Endodermal cell (in vitro differentiated cells): Measurements from ENCODE around the gene ITGAD. TPM values are rescaled to one million over a fixed set of nuclear protein-coding genes. Genes with fewer than 3 reads are reported as not detected.

ENCODE experiments used
- DNase-seq: peaks from one replicate; pipeline ENCODE4 v3.0.0-alpha.2; 2017
- H3K27ac ChIP-seq: 2 replicates; pipeline ENCODE4 v1.5.1; 2013; ENCODE audit warnings: mild to moderate bottlenecking, low read depth, low read length, moderate library complexity
- H3K27me3 ChIP-seq: 2 replicates; pipeline ENCODE4 v1.6.1; 2013; ENCODE audit warnings: mild to moderate bottlenecking, low read length, moderate library complexity; ENCODE audit not compliant: insufficient read depth, control insufficient read depth, poor library complexity, severe bottlenecking
- H3K36me3 ChIP-seq: 2 replicates; pipeline ENCODE4 v1.7.0; 2013; ENCODE audit warnings: mild to moderate bottlenecking, low read length, moderate library complexity; ENCODE audit not compliant: control insufficient read depth, insufficient read depth
- H3K4me1 ChIP-seq: one replicate; pipeline ENCODE4 v1.7.0; 2013; ENCODE audit warnings: low read length; ENCODE audit not compliant: control insufficient read depth, insufficient read depth
- H3K4me3 ChIP-seq: 2 replicates; pipeline ENCODE4 v1.5.1; 2013; ENCODE audit warnings: mild to moderate bottlenecking, low read length, moderate library complexity
- H3K9ac ChIP-seq: 2 replicates; pipeline ENCODE4 v1.6.1; 2013; ENCODE audit warnings: mild to moderate bottlenecking, low read length, moderate library complexity; ENCODE audit not compliant: poor library complexity, severe bottlenecking; ENCODE audit errors: extremely low read depth
- H3K9me3 ChIP-seq: 2 replicates; pipeline ENCODE4 v1.6.1; 2013; ENCODE audit warnings: mild to moderate bottlenecking, low read length, moderate library complexity; ENCODE audit not compliant: control insufficient read depth
- H3K27ac Mint-ChIP-seq: 2 replicates; pipeline ENCODE4 v1.8.0; 2020; ENCODE audit warnings: mixed read lengths
- H3K27me3 Mint-ChIP-seq: 2 replicates; pipeline ENCODE4 v1.8.0; 2021; ENCODE audit warnings: mild to moderate bottlenecking, mixed read lengths; ENCODE audit not compliant: insufficient read depth
- H3K36me3 Mint-ChIP-seq: 2 replicates; pipeline ENCODE4 v1.8.0; 2020; ENCODE audit warnings: low read depth, mixed read lengths
- H3K4me1 Mint-ChIP-seq: 2 replicates; pipeline ENCODE4 v1.8.0; 2020; ENCODE audit warnings: mixed read lengths
- H3K4me3 Mint-ChIP-seq: 2 replicates; pipeline ENCODE4 v1.8.0; 2020; ENCODE audit warnings: mild to moderate bottlenecking, moderate library complexity, mixed read lengths
- H3K9me3 Mint-ChIP-seq: 2 replicates; pipeline ENCODE4 v1.8.0; 2020; ENCODE audit warnings: mild to moderate bottlenecking, mixed read lengths
- WGBS, 2 experiments: methylation state at CpG; one replicate each; pipeline versions ENCODE4 v1.1.5 to v1.1.7; 2013; ENCODE audit warnings: missing lambda C conversion rate in 2 of 2, mixed read lengths in 1 of 2; ENCODE audit not compliant: insufficient coverage in 1 of 2, insufficient read length in 1 of 2; 5-methylcytosine and 5-hydroxymethylcytosine counted together
- total RNA-seq, 2 donors: library from RNA; stranded (reverse); fragmentation: NEBNext Ultra II Directional in 1 of 2; extraction: Animal tissue kit (Norgen Biotek cat#: 25700) in 1 of 2; gene quantifications; 2 replicates in 1 of 2; 3 replicates in 1 of 2; pipeline ENCODE4 v1.2.1, GENCODE V29; 2021
- TF ChIP-seq, protein P1 (sequence below): fragments of 200-600 bp; sonication (generic); conservative IDR thresholded peaks from 2 replicates; pipeline ENCODE4 v1.5.0; 2021; ENCODE audit warnings: antibody characterized with exemption, mild to moderate bottlenecking

ITGAD gene
- total RNA-seq, 2 donors from 2014 or later = not detected

- Histone ChIP-seq H3K4me1 (no peaks in the 10 kb centered on the region), H3K9ac (no peak overlapping the region), H3K9me3 (no peaks in the 10 kb centered on the region), H3K4me3 (no peak overlapping the region), H3K36me3 (no peaks in the 10 kb centered on the region), H3K27ac (no peak overlapping the region), H3K27me3 (peaks cover 26% of the 10 kb centered on the region)
- H3K27ac Mint-ChIP-seq = no peak overlapping the region
- no peaks in the 10 kb centered on the region for H3K4me1 Mint-ChIP-seq
- DNase-seq = no peak
- H3K36me3 Mint-ChIP-seq = no peaks in the 10 kb centered on the region
- peaks cover 6% of the 10 kb centered on the region for H3K9me3 Mint-ChIP-seq
- peaks cover 72% of the 10 kb centered on the region for H3K27me3 Mint-ChIP-seq
- WGBS, 2 experiments = 86 to 90% methylated on average over 2 to 5 of the region's 5 CpGs
- TF ChIP-seq, protein P1, sequence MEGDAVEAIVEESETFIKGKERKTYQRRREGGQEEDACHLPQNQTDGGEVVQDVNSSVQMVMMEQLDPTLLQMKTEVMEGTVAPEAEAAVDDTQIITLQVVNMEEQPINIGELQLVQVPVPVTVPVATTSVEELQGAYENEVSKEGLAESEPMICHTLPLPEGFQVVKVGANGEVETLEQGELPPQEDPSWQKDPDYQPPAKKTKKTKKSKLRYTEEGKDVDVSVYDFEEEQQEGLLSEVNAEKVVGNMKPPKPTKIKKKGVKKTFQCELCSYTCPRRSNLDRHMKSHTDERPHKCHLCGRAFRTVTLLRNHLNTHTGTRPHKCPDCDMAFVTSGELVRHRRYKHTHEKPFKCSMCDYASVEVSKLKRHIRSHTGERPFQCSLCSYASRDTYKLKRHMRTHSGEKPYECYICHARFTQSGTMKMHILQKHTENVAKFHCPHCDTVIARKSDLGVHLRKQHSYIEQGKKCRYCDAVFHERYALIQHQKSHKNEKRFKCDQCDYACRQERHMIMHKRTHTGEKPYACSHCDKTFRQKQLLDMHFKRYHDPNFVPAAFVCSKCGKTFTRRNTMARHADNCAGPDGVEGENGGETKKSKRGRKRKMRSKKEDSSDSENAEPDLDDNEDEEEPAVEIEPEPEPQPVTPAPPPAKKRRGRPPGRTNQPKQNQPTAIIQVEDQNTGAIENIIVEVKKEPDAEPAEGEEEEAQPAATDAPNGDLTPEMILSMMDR = no peak
- H3K4me3 Mint-ChIP-seq = no peak overlapping the region
Observed at GRCh38 chr16:31417916-31418315, 24.8 kb downstream of the ITGAD start.

- Histone ChIP-seq H3K27me3 (peaks cover 16% of the 10 kb centered on the region), H3K36me3 (no peaks in the 10 kb centered on the region), H3K4me1 (no peaks in the 10 kb centered on the region), H3K9me3 (no peaks in the 10 kb centered on the region), H3K4me3 (no peak overlapping the region), H3K27ac (no peak overlapping the region), H3K9ac (no peak overlapping the region)
- DNase-seq = no peak
- WGBS, 2 experiments = 85 to 86% methylated on average over 3 of the region's 3 CpGs
- H3K9me3 Mint-ChIP-seq = peaks cover 6% of the 10 kb centered on the region
- peaks cover 71% of the 10 kb centered on the region for H3K27me3 Mint-ChIP-seq
- H3K27ac Mint-ChIP-seq = no peak overlapping the region
- no peaks in the 10 kb centered on the region for H3K4me1 Mint-ChIP-seq
- no peaks in the 10 kb centered on the region for H3K36me3 Mint-ChIP-seq
- TF ChIP-seq, protein P1 = no peak
- no peak overlapping the region for H3K4me3 Mint-ChIP-seq
Observed at GRCh38 chr16:31420037-31420436, 26.9 kb downstream of the ITGAD start.

DNA sequence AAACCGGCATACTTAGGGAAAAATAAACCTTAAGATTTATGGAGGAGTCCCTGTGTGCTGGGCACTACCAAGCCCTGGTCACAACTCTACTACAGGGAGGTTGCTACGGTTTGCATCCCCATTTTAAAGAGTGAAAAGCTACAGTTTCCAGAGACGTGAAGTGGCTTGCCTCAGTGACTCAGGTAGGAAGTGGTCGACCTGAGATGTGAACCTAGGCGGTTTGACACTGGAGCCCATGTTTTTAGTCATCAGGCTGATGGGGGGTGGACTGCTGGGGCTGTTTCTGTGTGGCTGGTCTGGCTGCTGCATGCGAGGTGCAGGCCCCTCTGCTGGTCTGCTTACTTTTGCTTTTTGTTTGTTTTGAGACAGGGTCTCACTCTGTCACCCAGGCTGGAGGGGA is 28.5 kb downstream of the ITGAD start:
- no peaks in the 10 kb centered on the region for H3K4me1 ChIP-seq
- peaks cover under 1% of the 10 kb centered on the region for H3K27me3 ChIP-seq
- H3K36me3 ChIP-seq = no peaks in the 10 kb centered on the region
- Mint-ChIP-seq H3K4me1 (no peaks in the 10 kb centered on the region), H3K4me3 (no peak overlapping the region), H3K27me3 (peaks cover 71% of the 10 kb centered on the region), H3K36me3 (no peaks in the 10 kb centered on the region), H3K27ac (no peak overlapping the region), H3K9me3 (peaks cover 10% of the 10 kb centered on the region)
- no peak overlapping the region for H3K9ac ChIP-seq
- H3K9me3 ChIP-seq = no peaks in the 10 kb centered on the region
- DNase-seq = no peak
- TF ChIP-seq, protein P1 = no peak
- H3K4me3 ChIP-seq = no peak overlapping the region
- WGBS, 2 experiments = 90 to 94% methylated on average over 2 to 6 of the region's 6 CpGs
- H3K27ac ChIP-seq = no peak overlapping the region
